CD14-positive monocyte (primary cell): ENCODE measurements around the gene MRGPRD. TPM values are rescaled to one million over a fixed set of nuclear protein-coding genes. Genes with fewer than 3 reads are reported as not detected.
"Not testable (repeated sequence)": the region's sequence is repeated elsewhere in the genome, so short reads cannot be mapped to it uniquely, and the experiment has no call there.

Experiments
- DNase-seq, 3 donors: peaks; one replicate each; pipeline ENCODE4 v3.0.0-alpha.2; 2011 to 2022
- H2AFZ ChIP-seq: 2 replicates; pipeline ENCODE4 v1.6.0; 2012; ENCODE audit warnings: mild to moderate bottlenecking, low read depth, low read length, inconsistent platforms; ENCODE audit not compliant: insufficient read depth, poor library complexity, severe bottlenecking
- H3K27ac ChIP-seq, 2 donors: 1 replicate in 1 of 2; 2 replicates in 1 of 2; pipeline ENCODE4 v1.5.1; 2012 to 2013; ENCODE audit warnings: low read length in 2 of 2, control low read depth in 1 of 2, inconsistent platforms in 1 of 2, low read depth in 1 of 2, mild to moderate bottlenecking in 1 of 2
- H3K27me3 ChIP-seq, 2 donors: one replicate each; pipeline versions ENCODE4 v1.6.0 to v1.6.1; 2011 to 2013; ENCODE audit warnings: low read length in 2 of 2; ENCODE audit not compliant: control insufficient read depth in 2 of 2, insufficient read depth in 2 of 2
- H3K36me3 ChIP-seq, 2 donors: replicated peaks in 1 of 2; 1 replicate in 1 of 2; 2 replicates in 1 of 2; pipeline versions ENCODE4 v1.5.1 to v1.6.1; 2012 to 2013; ENCODE audit warnings: low read length in 2 of 2, control low read depth in 1 of 2, inconsistent platforms in 1 of 2, mild to moderate bottlenecking in 1 of 2; ENCODE audit not compliant: insufficient read depth in 2 of 2, control insufficient read depth in 1 of 2
- H3K4me1 ChIP-seq, 2 donors: 1 replicate in 1 of 2; 2 replicates in 1 of 2; pipeline versions ENCODE4 v1.5.1 to v1.6.1; 2012 to 2013; ENCODE audit warnings: low read length in 2 of 2, control low read depth in 1 of 2, inconsistent platforms in 1 of 2, mild to moderate bottlenecking in 1 of 2, moderate library complexity in 1 of 2; ENCODE audit not compliant: insufficient read depth in 2 of 2, control insufficient read depth in 1 of 2
- H3K4me2 ChIP-seq: replicated peaks from 2 replicates; pipeline ENCODE3; 2012; ENCODE audit warnings: low read length, moderate library complexity, mild to moderate bottlenecking; ENCODE audit not compliant: poor library complexity, severe bottlenecking; ENCODE audit errors: extremely low read depth
- H3K4me3 ChIP-seq, 3 experiments: fragments of 200-600 bp in 1 of 3; sonication (generic) in 1 of 3; replicated peaks in 1 of 3; 1 replicate in 2 of 3; 2 replicates in 1 of 3; pipeline ENCODE4 v1.5.1; 2011 to 2013; ENCODE audit warnings: low read length in 3 of 3, mild to moderate bottlenecking in 3 of 3, control low read depth in 2 of 3, low read depth in 2 of 3, inconsistent platforms in 1 of 3, moderate library complexity in 1 of 3
- H3K79me2 ChIP-seq: 2 replicates; pipeline ENCODE4 v1.6.0; 2012; ENCODE audit warnings: mild to moderate bottlenecking, control low read depth, inconsistent platforms, low read length, moderate library complexity; ENCODE audit not compliant: insufficient read depth
- H3K9ac ChIP-seq: 2 replicates; pipeline ENCODE4 v1.6.0; 2017; ENCODE audit warnings: low read length, mild to moderate bottlenecking; ENCODE audit not compliant: insufficient read depth, poor library complexity, severe bottlenecking
- H3K9me3 ChIP-seq, 2 donors: replicated peaks in 1 of 2; 1 replicate in 1 of 2; 2 replicates in 1 of 2; pipeline versions ENCODE4 v1.5.1 to v1.6.1; 2012 to 2013; ENCODE audit warnings: low read length in 2 of 2, control low read depth in 1 of 2; ENCODE audit not compliant: control insufficient read depth in 1 of 2, insufficient read depth in 1 of 2
- H4K20me1 ChIP-seq: 2 replicates; pipeline ENCODE4 v1.6.0; 2012; ENCODE audit warnings: mild to moderate bottlenecking, low read length, control low read depth, moderate library complexity; ENCODE audit not compliant: insufficient read depth
- H3K27ac Mint-ChIP-seq, 7 donors: one replicate each; pipeline ENCODE4 v1.8.0; 2020; ENCODE audit warnings: mild to moderate bottlenecking in 7 of 7, mixed read lengths in 7 of 7, moderate library complexity in 6 of 7, inconsistent platforms in 2 of 7
- H3K27me3 Mint-ChIP-seq, 3 donors: one replicate each; pipeline ENCODE4 v1.8.0; 2021 to 2022; ENCODE audit warnings: low read depth in 3 of 3, mild to moderate bottlenecking in 3 of 3, mixed read lengths in 3 of 3, moderate library complexity in 3 of 3, inconsistent platforms in 1 of 3
- H3K36me3 Mint-ChIP-seq, 2 donors: one replicate each; pipeline ENCODE4 v1.8.0; 2020; ENCODE audit warnings: mixed read lengths in 2 of 2, inconsistent platforms in 1 of 2, mild to moderate bottlenecking in 1 of 2
- H3K4me1 Mint-ChIP-seq: one replicate; pipeline ENCODE4 v1.8.0; 2020; ENCODE audit warnings: mild to moderate bottlenecking, mixed read lengths
- H3K4me3 Mint-ChIP-seq, 2 donors: one replicate each; pipeline ENCODE4 v1.8.0; 2020; ENCODE audit warnings: mild to moderate bottlenecking in 2 of 2, mixed read lengths in 2 of 2, moderate library complexity in 1 of 2
- H3K9me3 Mint-ChIP-seq, 7 donors: one replicate each; pipeline ENCODE4 v1.8.0; 2020 to 2022; ENCODE audit warnings: mixed read lengths in 7 of 7, mild to moderate bottlenecking in 6 of 7, moderate library complexity in 6 of 7, inconsistent platforms in 2 of 7
- CTCF ChIP-seq: fragments of 200-600 bp; IDR thresholded peaks from one replicate; pipeline ENCODE4 v1.8.0; 2022; ENCODE audit warnings: antibody characterized with exemption, mild to moderate bottlenecking
- WGBS: methylation state at CpG from one replicate; pipeline ENCODE4 v1.1.5; 2013; ENCODE audit warnings: missing lambda C conversion rate; ENCODE audit not compliant: insufficient coverage; 5-methylcytosine and 5-hydroxymethylcytosine counted together
- intact Hi-C, 2 donors: fragments of 100-400 bp; cut with micrococcal nuclease; formaldehyde crosslinking; loops; one replicate each; pipeline versions ENCODE4 v1.15.0 to v1.15.1; 2023
- polyA plus RNA-seq, 3 donors: library from polyadenylated mRNA; depleted of rRNA in 1 of 3; unstranded in 2 of 3; stranded (reverse) in 1 of 3; fragments of 300-500 nt in 2 of 3; fragments of >200 nt in 1 of 3; fragmentation: Illumina TruSeq in 2 of 3; gene quantifications; 1 replicate in 2 of 3; 2 replicates in 1 of 3; pipeline ENCODE4 v1.2.3, GENCODE V29; 2012 to 2021

The MRGPRD gene
- polyA plus RNA-seq, 3 donors = not detected

- TF ChIP-seq CTCF = no peak
- Mint-ChIP-seq H3K4me3 (no peak overlapping the region), H3K36me3 (no peaks in the 10 kb centered on the region), H3K27ac (no peak overlapping the region), H3K27me3 (peaks cover 11 to 29% (median 21%) of the 10 kb centered on the region in 3 donors), H3K9me3 (peaks cover 0 to 1% (median 0%) of the 10 kb centered on the region in 7 donors), H3K4me1 (peaks cover 3% of the 10 kb centered on the region)
- no peaks in the 10 kb centered on the region for H3K36me3 ChIP-seq
- 77% methylated on average over 5 of the region's 8 CpGs for WGBS
- H3K4me1 ChIP-seq = no peaks in the 10 kb centered on the region
- H3K9me3 ChIP-seq = no peaks in the 10 kb centered on the region
- H2AFZ ChIP-seq = no peak overlapping the region
- H3K79me2 ChIP-seq = no peaks in the 10 kb centered on the region
- H3K27me3 ChIP-seq = no peaks in the 10 kb centered on the region
- no peak overlapping the region for H3K4me2 ChIP-seq
- no peaks in the 10 kb centered on the region for H4K20me1 ChIP-seq
- H3K27ac ChIP-seq = no peak overlapping the region
- H3K9ac ChIP-seq = no peak overlapping the region
- DNase-seq = no peak
- no peak overlapping the region for H3K4me3 ChIP-seq
- intact Hi-C loops = loop anchor here in 1 of 2 donors (10.0 kb wide), 1 partner anchor 84 kb away; no protein-coding TSS in a partner anchor
These were observed 20.1 kb upstream of the MRGPRD start for GRCh38 chr11:69000831-69001242.

GRCh38 chr11:69000391-69000790 is 19.6 kb upstream of the MRGPRD start:
- no peak overlapping the region for H3K9ac ChIP-seq
- no peaks in the 10 kb centered on the region for H3K9me3 ChIP-seq
- intact Hi-C loops = loop anchor here in 1 of 2 donors (10.0 kb wide), 1 partner anchor 84 kb away; no protein-coding TSS in a partner anchor
- peaks cover 9 to 24% (median 24%) of the 10 kb centered on the region in 3 donors for H3K27me3 Mint-ChIP-seq
- H3K36me3 Mint-ChIP-seq = no peaks in the 10 kb centered on the region
- H3K4me3 ChIP-seq = no peak overlapping the region
- no peak for TF ChIP-seq CTCF
- no peak overlapping the region for H3K27ac Mint-ChIP-seq
- H3K4me1 ChIP-seq = no peaks in the 10 kb centered on the region
- no peaks in the 10 kb centered on the region for H3K27me3 ChIP-seq
- WGBS = 97% methylated on average over 3 of the region's 5 CpGs
- H3K4me2 ChIP-seq = no peak overlapping the region
- no peaks in the 10 kb centered on the region for H3K9me3 Mint-ChIP-seq
- H3K4me1 Mint-ChIP-seq = peaks cover 2% of the 10 kb centered on the region
- no peaks in the 10 kb centered on the region for H4K20me1 ChIP-seq
- H3K27ac ChIP-seq = no peak overlapping the region
- no peak overlapping the region for H2AFZ ChIP-seq
- DNase-seq = no peak
- no peaks in the 10 kb centered on the region for H3K79me2 ChIP-seq
- no peaks in the 10 kb centered on the region for H3K36me3 ChIP-seq
- H3K4me3 Mint-ChIP-seq = no peak overlapping the region

- H3K36me3 Mint-ChIP-seq, H4K20me1 ChIP-seq, H3K4me1 Mint-ChIP-seq, H3K9me3 Mint-ChIP-seq, H3K27ac Mint-ChIP-seq, H3K4me1 ChIP-seq, H3K4me2 ChIP-seq, H2AFZ ChIP-seq, DNase-seq, H3K27ac ChIP-seq, H3K4me3 ChIP-seq, H3K9me3 ChIP-seq, H3K27me3 ChIP-seq, H3K9ac ChIP-seq, H3K79me2 ChIP-seq, H3K36me3 ChIP-seq, H3K4me3 Mint-ChIP-seq: not testable (repeated sequence)
- peaks cover 12 to 24% (median 24%) of the 10 kb centered on the region in 3 donors for H3K27me3 Mint-ChIP-seq
- intact Hi-C loops = loop anchor here in 1 of 2 donors (10.0 kb wide), 1 partner anchor 85 kb away; no protein-coding TSS in a partner anchor
- 93% methylated on average over 9 of the region's 12 CpGs for WGBS
These were observed 19.1 kb upstream of the MRGPRD start for GRCh38 chr11:68999748-69000355.
